CD4-positive, alpha-beta T cell (primary cell): ENCODE results near the gene SAMMSON. TPM values are rescaled to one million over a fixed set of nuclear protein-coding genes. Genes with fewer than 3 reads are reported as not detected.

Experiments
- ATAC-seq: fragments of 200-7000 bp; cut with Tn5 transposase; one replicate; pipeline ENCODE4 v1.10.0; 2022; ENCODE audit warnings: mild to moderate bottlenecking; ENCODE audit not compliant: poor library complexity
- CTCF ChIA-PET: fragments of 350-600 bp; sonication (Branson Sonifier 250); formaldehyde crosslinking; loops from one replicate; lab custom pipeline; 2021; ENCODE audit warnings: antibody characterized with exemption, inconsistent platforms; lab: Charles Lee
- POLR2A ChIA-PET: fragments of 350-600 bp; sonication (Branson Sonifier 250); formaldehyde crosslinking; loops from one replicate; lab custom pipeline; 2021; ENCODE audit warnings: antibody characterized with exemption, inconsistent platforms; lab: Charles Lee
- DNase-seq, 14 experiments: peaks; one replicate each; pipeline ENCODE4 v3.0.0-alpha.2; 2013 to 2020; ENCODE audit warnings: mixed read lengths in 2 of 14
- H3K27ac ChIP-seq, 2 donors: one replicate each; pipeline versions ENCODE4 v1.5.1 to v1.7.0; 2013; ENCODE audit warnings: low read length in 2 of 2, low read depth in 1 of 2, mild to moderate bottlenecking in 1 of 2
- H3K27me3 ChIP-seq, 2 experiments: 1 replicate in 1 of 2; 2 replicates in 1 of 2; pipeline versions ENCODE4 v1.6.1 to v1.7.0; 2013; ENCODE audit warnings: low read length in 2 of 2, control low read depth in 1 of 2, mild to moderate bottlenecking in 1 of 2, moderate library complexity in 1 of 2; ENCODE audit not compliant: insufficient read depth in 2 of 2, control insufficient read depth in 1 of 2
- H3K36me3 ChIP-seq: one replicate; pipeline ENCODE4 v1.6.1; 2013; ENCODE audit warnings: low read length, control low read depth; ENCODE audit not compliant: insufficient read depth
- H3K4me1 ChIP-seq: one replicate; pipeline ENCODE4 v1.6.1; 2013; ENCODE audit warnings: low read length, control low read depth; ENCODE audit not compliant: insufficient read depth
- H3K4me3 ChIP-seq: one replicate; pipeline ENCODE4 v1.5.1; 2013; ENCODE audit warnings: mild to moderate bottlenecking, low read length, moderate library complexity
- H3K9me3 ChIP-seq, 2 experiments: 1 replicate in 1 of 2; 2 replicates in 1 of 2; pipeline versions ENCODE4 v1.6.1 to v1.7.0; 2013; ENCODE audit warnings: low read length in 2 of 2, mild to moderate bottlenecking in 2 of 2, control low read depth in 1 of 2, moderate library complexity in 1 of 2; ENCODE audit not compliant: control insufficient read depth in 1 of 2, insufficient read depth in 1 of 2
- H3K27ac Mint-ChIP-seq: one replicate; pipeline ENCODE4 v1.8.0; 2020; ENCODE audit warnings: mixed read lengths
- H3K27me3 Mint-ChIP-seq: one replicate; pipeline ENCODE4 v1.8.0; 2021; ENCODE audit warnings: mixed read lengths
- H3K36me3 Mint-ChIP-seq: one replicate; pipeline ENCODE4 v1.8.0; 2021; ENCODE audit warnings: low read depth, mixed read lengths
- H3K4me1 Mint-ChIP-seq: one replicate; pipeline ENCODE4 v1.8.0; 2021; ENCODE audit warnings: low read depth, mixed read lengths
- H3K4me3 Mint-ChIP-seq: one replicate; pipeline ENCODE4 v1.8.0; 2020; ENCODE audit warnings: mild to moderate bottlenecking, mixed read lengths
- H3K9me3 Mint-ChIP-seq: one replicate; pipeline ENCODE4 v1.8.0; 2020; ENCODE audit warnings: mixed read lengths
- CTCF ChIP-seq: fragments of 200-600 bp; IDR thresholded peaks from one replicate; pipeline ENCODE4 v1.8.0; 2022; ENCODE audit warnings: antibody characterized with exemption, mild to moderate bottlenecking
- intact Hi-C, 2 experiments: fragments of 100-400 bp; cut with DNase I in 1 of 2; cut with micrococcal nuclease in 1 of 2; formaldehyde crosslinking; loops; one replicate each; pipeline versions ENCODE4 v1.15.1 to v1.9.0; 2023 to 2025; cut with DNase I, micrococcal nuclease
- total RNA-seq, 174 experiments: library from RNA in 2 of 174; stranded (reverse) in 2 of 174; gene quantifications; one replicate each; pipeline ENCODE4 v1.2.3 and lab custom pipeline; 2021 to 2026

SAMMSON gene
- total RNA-seq, 2 experiments from 2014 or later = not detected

- H3K27me3 ChIP-seq = no peaks in the 10 kb centered on the region
- no peaks in the 10 kb centered on the region for H3K4me1 ChIP-seq
- no peak for ATAC-seq
- Mint-ChIP-seq H3K4me1 (no peaks in the 10 kb centered on the region), H3K27me3 (peaks cover 33% of the 10 kb centered on the region), H3K27ac (no peak overlapping the region), H3K9me3 (no peaks in the 10 kb centered on the region), H3K36me3 (no peaks in the 10 kb centered on the region), H3K4me3 (no peak overlapping the region)
- H3K4me3 ChIP-seq = no peak overlapping the region
- CTCF ChIA-PET = no interaction called here
- no peak overlapping the region for H3K27ac ChIP-seq
- no peak for DNase-seq
- POLR2A ChIA-PET = no interaction called here
- no peaks in the 10 kb centered on the region for H3K9me3 ChIP-seq
- H3K36me3 ChIP-seq = no peaks in the 10 kb centered on the region
- no peak for TF ChIP-seq CTCF
- intact Hi-C loops = no loop called here
These were observed 109.0 kb downstream of the SAMMSON start for GRCh38 chr3:70108546-70108945.

- Mint-ChIP-seq H3K27me3 (peaks cover 37% of the 10 kb centered on the region), H3K27ac (no peak overlapping the region), H3K4me3 (no peak overlapping the region), H3K36me3 (no peaks in the 10 kb centered on the region), H3K4me1 (no peaks in the 10 kb centered on the region), H3K9me3 (no peaks in the 10 kb centered on the region)
- Histone ChIP-seq H3K4me1 (no peaks in the 10 kb centered on the region), H3K27me3 (no peaks in the 10 kb centered on the region), H3K9me3 (no peaks in the 10 kb centered on the region), H3K36me3 (no peaks in the 10 kb centered on the region), H3K4me3 (no peak overlapping the region), H3K27ac (no peak overlapping the region)
- CTCF ChIA-PET = no interaction called here
- DNase-seq (no peak), ATAC-seq (no peak)
- intact Hi-C loops = no loop called here
- POLR2A ChIA-PET = no interaction called here
- TF ChIP-seq CTCF = no peak
These were observed 110.5 kb downstream of the SAMMSON start for GRCh38 chr3:70110066-70110465.

GRCh38 chr3:70111411-70111810, 111.9 kb downstream of the SAMMSON start:
- DNase-seq (no peak), ATAC-seq (no peak)
- H3K9me3 ChIP-seq = no peaks in the 10 kb centered on the region
- ChIA-PET CTCF (interaction anchor here (1.2 kb wide), 1 partner anchor 21 kb away, joined by 3 read pairs; no protein-coding TSS in a partner anchor), POLR2A (no interaction called here)
- H3K4me1 ChIP-seq = no peaks in the 10 kb centered on the region
- no peaks in the 10 kb centered on the region for H3K36me3 ChIP-seq
- Mint-ChIP-seq H3K27ac (no peak overlapping the region), H3K27me3 (peaks cover 41% of the 10 kb centered on the region), H3K9me3 (no peaks in the 10 kb centered on the region), H3K4me1 (no peaks in the 10 kb centered on the region), H3K4me3 (no peak overlapping the region), H3K36me3 (no peaks in the 10 kb centered on the region)
- no peak for TF ChIP-seq CTCF
- no peaks in the 10 kb centered on the region for H3K27me3 ChIP-seq
- no peak overlapping the region for H3K4me3 ChIP-seq
- no peak overlapping the region for H3K27ac ChIP-seq
- intact Hi-C loops = no loop called here
